HCT116 (cell line): ENCODE measurements around the gene MSL3. TPM values are rescaled to one million over a fixed set of nuclear protein-coding genes. Genes with fewer than 3 reads are reported as not detected.

Experiments used
- ATAC-seq: fragments of 200-7000 bp; cut with Tn5 transposase; 2 replicates; pipeline ENCODE4 v1.9.1; 2020; ENCODE audit warnings: mild to moderate bottlenecking, moderate library complexity
- BruUV-seq: library from RNA; stranded (reverse); fragments of 400-500 nt; replicated peaks from 2 replicates; lab custom pipeline; 2021; lab: Mats Ljungman, UMichigan
- CTCF ChIA-PET: fragments of 300-600 bp; sonication (Branson Sonifier 250); formaldehyde crosslinking; loops from one replicate; lab custom pipeline; 2021; ENCODE audit warnings: antibody characterized with exemption; lab: Charles Lee
- POLR2A ChIA-PET: fragments of 300-600, 350-600 bp; sonication (Branson Sonifier 250); formaldehyde crosslinking; loops from one replicate; lab custom pipeline; 2021; ENCODE audit warnings: antibody characterized with exemption; lab: Charles Lee
- RAD21 ChIA-PET, 2 experiments: fragments of 300-600 bp; sonication (Branson Sonifier 250); formaldehyde crosslinking; loops; one replicate each; lab custom pipeline; 2023; ENCODE audit warnings: low total read pairs in 2 of 2; ENCODE audit not compliant: uncharacterized antibody in 2 of 2, unreplicated experiment in 2 of 2, low non-redundant PET in 1 of 2; lab: Charles Lee
- DNase-seq: peaks from one replicate; pipeline ENCODE4 v3.0.0-alpha.2; 2010; ENCODE audit warnings: low read depth, low spot score
- H2AFZ ChIP-seq: fragments of 200-600 bp; shearing (Covaris generic), sonication (generic); 2 replicates; pipeline ENCODE4 v1.6.1; 2017; ENCODE audit warnings: low read depth, mixed run types, mixed read lengths, antibody characterized with exemption, low read length; ENCODE audit not compliant: poor library complexity, severe bottlenecking
- H3K27ac ChIP-seq: 2 replicates; pipeline ENCODE4 v1.5.1; 2012; ENCODE audit warnings: low read depth, low read length
- H3K27me3 ChIP-seq: fragments of 200-600 bp; sonication (generic); 2 replicates; pipeline ENCODE4 v1.6.1; 2016; ENCODE audit warnings: mixed run types, low read length, mixed read lengths; ENCODE audit not compliant: insufficient read depth
- H3K36me3 ChIP-seq, 2 experiments: fragments of 200-500 bp in 1 of 2; fragments of 200-600 bp in 1 of 2; sonication (Bioruptor generic) in 1 of 2; sonication (generic) in 1 of 2; 2 replicates each; pipeline versions ENCODE4 v1.5.1 to v1.6.1; 2014 to 2016; ENCODE audit warnings: low read length in 2 of 2, inconsistent platforms in 1 of 2, mixed read lengths in 1 of 2, mixed run types in 1 of 2; ENCODE audit not compliant: insufficient read depth in 2 of 2, control insufficient read depth in 1 of 2
- H3K4me1 ChIP-seq, 2 experiments: fragments of 200-600 bp in 1 of 2; sonication (generic) in 1 of 2; 2 replicates each; pipeline versions ENCODE4 v1.5.1 to v1.6.1; 2012 to 2017; ENCODE audit warnings: low read length in 2 of 2, inconsistent platforms in 1 of 2, mild to moderate bottlenecking in 1 of 2, mixed read lengths in 1 of 2, mixed run types in 1 of 2, moderate library complexity in 1 of 2; ENCODE audit not compliant: insufficient read depth in 2 of 2, control insufficient read depth in 1 of 2
- H3K4me2 ChIP-seq: fragments of 200-600 bp; sonication (generic); 2 replicates; pipeline ENCODE4 v1.6.1; 2017; ENCODE audit warnings: mixed run types, low read length, mixed read lengths
- H3K4me3 ChIP-seq, 2 experiments: fragments of 200-600 bp in 1 of 2; sonication (generic) in 1 of 2; replicated peaks in 1 of 2; 2 replicates each; pipeline ENCODE4 v1.5.1; 2011 to 2016; ENCODE audit warnings: low read length in 2 of 2, control low read depth in 1 of 2, low read depth in 1 of 2, mild to moderate bottlenecking in 1 of 2, mixed read lengths in 1 of 2, mixed run types in 1 of 2
- H3K79me2 ChIP-seq: fragments of 200-600 bp; sonication (generic); 2 replicates; pipeline ENCODE4 v1.6.1; 2017; ENCODE audit warnings: mild to moderate bottlenecking, mixed run types, low read length, moderate library complexity, mixed read lengths; ENCODE audit not compliant: insufficient read depth
- H3K9ac ChIP-seq: fragments of 200-600 bp; sonication (generic); 2 replicates; pipeline ENCODE4 v1.6.1; 2016; ENCODE audit warnings: low read length, mixed read lengths
- H3K9me2 ChIP-seq: fragments of 200-600 bp; sonication (generic), shearing (Covaris generic); 2 replicates; pipeline ENCODE4 v1.6.1; 2017; ENCODE audit warnings: mixed run types, mild to moderate bottlenecking, moderate library complexity; ENCODE audit not compliant: insufficient read depth
- H3K9me3 ChIP-seq, 2 experiments: fragments of 200-500 bp in 1 of 2; fragments of 200-600 bp in 1 of 2; sonication (Bioruptor generic) in 1 of 2; sonication (generic) in 1 of 2; 2 replicates each; pipeline ENCODE4 v1.6.1; 2014 to 2017; ENCODE audit warnings: low read length in 2 of 2, mixed read lengths in 2 of 2, inconsistent platforms in 1 of 2, low read depth in 1 of 2, mild to moderate bottlenecking in 1 of 2, mixed run types in 1 of 2, moderate library complexity in 1 of 2; ENCODE audit not compliant: control insufficient read depth in 1 of 2, insufficient read depth in 1 of 2
- H4K20me1 ChIP-seq: fragments of 200-600 bp; sonication (generic), shearing (Covaris generic); 2 replicates; pipeline ENCODE4 v1.6.1; 2017; ENCODE audit warnings: mixed run types, mild to moderate bottlenecking, moderate library complexity; ENCODE audit not compliant: insufficient read depth
- ATF3 ChIP-seq: IDR thresholded peaks from 2 replicates; pipeline ENCODE4 v1.6.1; 2012
- CBX3 ChIP-seq: IDR thresholded peaks from 2 replicates; pipeline ENCODE4 v1.6.1; 2012; ENCODE audit warnings: low read depth
- CEBPB ChIP-seq: IDR thresholded peaks from 2 replicates; pipeline ENCODE4 v1.6.1; 2012; ENCODE audit warnings: low read depth
- CTCF ChIP-seq, 3 experiments: fragments of 200-600 bp in 1 of 3; sonication (generic) in 1 of 3; IDR thresholded peaks in 2 of 3; conservative IDR thresholded peaks in 1 of 3; 2 replicates each; pipeline ENCODE4 v1.5.1; 2012 to 2017; ENCODE audit warnings: low read depth in 2 of 3, low read length in 2 of 3, antibody characterized with exemption in 1 of 3, borderline replicate concordance in 1 of 3, control low read depth in 1 of 3, mild to moderate bottlenecking in 1 of 3, mixed read lengths in 1 of 3, mixed run types in 1 of 3, moderate library complexity in 1 of 3; ENCODE audit not compliant: insufficient read depth in 1 of 3
- EGR1 ChIP-seq: IDR thresholded peaks from 2 replicates; pipeline ENCODE4 v1.6.1; 2012; ENCODE audit warnings: low read depth
- ELF1 ChIP-seq: IDR thresholded peaks from 2 replicates; pipeline ENCODE4 v1.6.1; 2012; ENCODE audit warnings: low read depth, borderline replicate concordance
- EZH2phosphoT487 ChIP-seq: fragments of 200-600 bp; IDR thresholded peaks from 2 replicates; pipeline ENCODE4 v1.6.1; 2018; ENCODE audit warnings: antibody characterized with exemption, borderline replicate concordance
- FOSL1 ChIP-seq: IDR thresholded peaks from 2 replicates; pipeline ENCODE4 v1.6.1; 2012; ENCODE audit warnings: low read depth
- MAX ChIP-seq: IDR thresholded peaks from 2 replicates; pipeline ENCODE4 v1.6.1; 2012
- POLR2A ChIP-seq: IDR thresholded peaks from 2 replicates; pipeline ENCODE4 v1.7.0; 2011; ENCODE audit warnings: borderline replicate concordance; ENCODE audit not compliant: insufficient read depth, insufficient read length; ENCODE audit errors: extremely low read depth
- POLR2AphosphoS5 ChIP-seq: IDR thresholded peaks from 2 replicates; pipeline ENCODE4 v1.6.1; 2011; ENCODE audit warnings: mild to moderate bottlenecking, low read depth, low read length, moderate library complexity
- RAD21 ChIP-seq: IDR thresholded peaks from 2 replicates; pipeline ENCODE4 v1.6.1; 2012; ENCODE audit warnings: low read depth, mild to moderate bottlenecking
- REST ChIP-seq: IDR thresholded peaks from 2 replicates; pipeline ENCODE4 v1.6.1; 2012; ENCODE audit warnings: low read depth
- YY1 ChIP-seq: IDR thresholded peaks from 2 replicates; pipeline ENCODE4 v1.6.1; 2011; ENCODE audit warnings: low read length, low read depth, moderate library complexity, mild to moderate bottlenecking; ENCODE audit not compliant: insufficient replicate concordance; ENCODE audit errors: extremely low read depth
- ZFX ChIP-seq: fragments of 450-650 bp; IDR thresholded peaks from 2 replicates; pipeline ENCODE4 v1.6.1; 2017
- ZNF274 ChIP-seq: fragments of 200-500 bp; sonication (Bioruptor generic); IDR thresholded peaks from 2 replicates; pipeline ENCODE4 v1.6.1; 2014; ENCODE audit warnings: mild to moderate bottlenecking, low read depth, low read length, inconsistent platforms
- intact Hi-C: fragments of 100-400 bp; cut with micrococcal nuclease; formaldehyde crosslinking; loops from 2 replicates; pipeline ENCODE4 v1.10.0; 2022
- total RNA-seq: library from RNA; stranded (reverse); gene quantifications from one replicate; pipeline ENCODE4 v1.2.1, GENCODE V29; 2021; ENCODE audit not compliant: unreplicated experiment

The MSL3 gene
- total RNA-seq, 1 experiment from 2014 or later: 12.0 TPM

GRCh38 chrX:11789809-11790208 is 31.8 kb downstream of the MSL3 start:
- TF ChIP-seq RAD21 (no peak), FOSL1 (no peak), EZH2phosphoT487 (no peak), REST (no peak), CBX3 (no peak), ZFX (no peak), YY1 (no peak), ZNF274 (no peak), POLR2AphosphoS5 (no peak), POLR2A (no peak), ATF3 (no peak), MAX (no peak), ELF1 (no peak), CEBPB (no peak), EGR1 (no peak), CTCF (IDR thresholded peaks at IDR 0.05 in 2 of 3, conservative IDR thresholded peaks at IDR 0.05 in 1 of 3; ENCODE audit: borderline replicate concordance in 1 of 3, insufficient read depth in 1 of 3, low read depth in 2 of 3, low read length in 2 of 3) (no peak)
- TF ChIP-seq, all 23 proteins: peak for 0
- ChIA-PET RAD21 (no interaction called here), CTCF (no interaction called here)

More at GRCh38 chrX:11789809-11790208, 31.8 kb downstream of the MSL3 start:
- no peaks in the 10 kb centered on the region for H3K36me3 ChIP-seq
- no peak for DNase-seq
- H3K4me1 ChIP-seq: no peaks in the 10 kb centered on the region
- H3K27ac ChIP-seq: no peak overlapping the region
- no peak overlapping the region for H3K4me3 ChIP-seq
- no TSS peak for BruUV-seq
- no peak overlapping the region for H2AFZ ChIP-seq
- no peaks in the 10 kb centered on the region for H3K9me2 ChIP-seq
- H4K20me1 ChIP-seq: no peaks in the 10 kb centered on the region
- no peak overlapping the region for H3K4me2 ChIP-seq
- no peaks in the 10 kb centered on the region for H3K9me3 ChIP-seq
- no peak overlapping the region for H3K9ac ChIP-seq
- POLR2A ChIA-PET: no interaction called here
- ATAC-seq: no peak
- intact Hi-C loops: no loop called here
- no peaks in the 10 kb centered on the region for H3K27me3 ChIP-seq
- H3K79me2 ChIP-seq: no peaks in the 10 kb centered on the region
